Fibroblast of upper back skin (primary cell): ENCODE measurements around the gene BCO2.
A peak's percentile ranks its signal among the peaks of the same experiment; 100 is the strongest.

ENCODE experiments used
- DNase-seq: peaks from one replicate; pipeline ENCODE4 v3.0.0-alpha.2; 2013

BCO2 gene

GRCh38 chr11:112219476-112220232, 44.3 kb downstream of the BCO2 start:
- DNase-seq, result peak; percentile 75

- no peak for DNase-seq
Observed at GRCh38 chr11:112221274-112221835, 46.0 kb downstream of the BCO2 start.

- no peak for DNase-seq
Observed at GRCh38 chr11:112222303-112222702, 47.0 kb downstream of the BCO2 start.

- DNase-seq, result no peak
Observed at GRCh38 chr11:112223121-112223520, 47.8 kb downstream of the BCO2 start.

- DNase-seq, result no peak
Observed at GRCh38 chr11:112223754-112224532, 48.6 kb downstream of the BCO2 start.

- no peak for DNase-seq
Observed at GRCh38 chr11:112225753-112226061, 50.4 kb downstream of the BCO2 start.

- peak; percentile 86 for DNase-seq
Observed at GRCh38 chr11:112226062-112226830, 50.9 kb downstream of the BCO2 start, which contains the start of gene PTS. TSS of gene PTS (plus strand) at chr11:112226428. CDS start at chr11:112226444, 16 bp downstream.

GRCh38 chr11:112226831-112227401, 51.6 kb downstream of the BCO2 start:
- DNase-seq, result peak; percentile 29

- no peak for DNase-seq
Observed at GRCh38 chr11:112227471-112227870, 52.2 kb downstream of the BCO2 start.

- DNase-seq, result no peak
Observed at GRCh38 chr11:112228706-112229105, 53.4 kb downstream of the BCO2 start.

GRCh38 chr11:112229159-112229558, 53.8 kb downstream of the BCO2 start:
- DNase-seq, result no peak

GRCh38 chr11:112229746-112230433, 54.6 kb downstream of the BCO2 start:
- peak; percentile 82 for DNase-seq

- no peak for DNase-seq
Observed at GRCh38 chr11:112231952-112232351, 56.6 kb downstream of the BCO2 start.

GRCh38 chr11:112235750-112236390, 60.6 kb downstream of the BCO2 start:
- DNase-seq, result no peak

GRCh38 chr11:112237451-112237850, 62.1 kb downstream of the BCO2 start:
- DNase-seq, result no peak

- no peak for DNase-seq
Observed at GRCh38 chr11:112238041-112238440, 62.7 kb downstream of the BCO2 start.

GRCh38 chr11:112241486-112241885, 66.2 kb downstream of the BCO2 start:
- DNase-seq, result peak; percentile 47

GRCh38 chr11:112247201-112247600, 71.9 kb downstream of the BCO2 start:
- DNase-seq, result no peak

- peak; percentile 40 for DNase-seq
Observed at GRCh38 chr11:112248201-112248600, 72.9 kb downstream of the BCO2 start.

- DNase-seq, result peak; percentile 21
Observed at GRCh38 chr11:112249871-112250610, 74.7 kb downstream of the BCO2 start.
